ENCODE measurements around the gene HNRNPF. TPM values are rescaled to one million over a fixed set of nuclear protein-coding genes. Genes with fewer than 3 reads are reported as not detected.

HNRNPF gene
- total RNA-seq, 1 experiment from 2014 or later = 333 TPM

DNA sequence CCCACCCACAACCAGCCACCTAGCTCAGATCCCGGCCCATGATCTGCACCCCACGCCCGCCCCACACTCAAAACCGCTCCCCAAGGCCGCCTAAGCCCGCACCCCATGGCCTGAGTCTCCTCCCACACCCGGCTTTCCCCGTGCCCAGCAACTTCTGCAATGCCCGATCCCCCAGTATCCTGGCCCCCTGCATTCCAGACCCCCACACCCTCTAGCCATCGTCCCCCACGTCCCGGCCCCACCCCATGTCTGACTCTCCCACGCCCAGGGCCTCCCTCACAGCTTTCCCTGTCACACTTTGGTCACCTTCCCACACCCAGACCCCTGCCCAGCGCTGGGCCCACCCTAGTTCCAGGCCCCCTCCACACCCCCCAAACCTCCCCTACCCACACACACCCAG, 57.7 kb downstream of the HNRNPF start:
- CTCF ChIA-PET = no interaction called here
- no peaks in the 10 kb centered on the region for H3K9me3 ChIP-seq (ENCODE audit: control insufficient read depth in 1 of 2, insufficient read depth in 1 of 2, low read depth in 1 of 2, low read length in 2 of 2)
- H3K27ac ChIP-seq (ENCODE audit: low read depth, low read length) = no peak overlapping the region
- ATAC-seq (no peak), DNase-seq (ENCODE audit: low read depth, low spot score) (no peak)
- H3K27me3 ChIP-seq (ENCODE audit: insufficient read depth, low read length) = no peaks in the 10 kb centered on the region
- no peak overlapping the region for H3K9ac ChIP-seq (ENCODE audit: low read length)
- no peaks in the 10 kb centered on the region for H4K20me1 ChIP-seq (ENCODE audit: insufficient read depth)
- RAD21 ChIA-PET (ENCODE audit: low non-redundant PET in 1 of 2, low total read pairs in 2 of 2, uncharacterized antibody in 2 of 2, unreplicated experiment in 2 of 2) = no interaction called here
- no peak overlapping the region for H2AFZ ChIP-seq (ENCODE audit: low read depth, low read length, poor library complexity, severe bottlenecking)
- no peaks in the 10 kb centered on the region for H3K9me2 ChIP-seq (ENCODE audit: insufficient read depth)
- no TSS peak for BruUV-seq (replicated peaks)
- H3K36me3 ChIP-seq (ENCODE audit: control insufficient read depth in 1 of 2, insufficient read depth in 2 of 2, low read length in 2 of 2) = no peaks in the 10 kb centered on the region
- POLR2A ChIA-PET = no interaction called here
- no peaks in the 10 kb centered on the region for H3K79me2 ChIP-seq (ENCODE audit: insufficient read depth, low read length)
- no peak overlapping the region for H3K4me3 ChIP-seq (replicated peaks in 1 of 2; ENCODE audit: low read depth in 1 of 2, low read length in 2 of 2)
- intact Hi-C loops (cut with micrococcal nuclease) = no loop called here
- peaks cover 9 to 31% of the 10 kb centered on the region in 2 experiments for H3K4me1 ChIP-seq (ENCODE audit: control insufficient read depth in 1 of 2, insufficient read depth in 2 of 2, low read length in 2 of 2)
- no peak for TF ChIP-seq SRF (IDR thresholded peaks at IDR 0.05; ENCODE audit: low read depth)
- no peak for TF ChIP-seq YY1 (IDR thresholded peaks at IDR 0.05; ENCODE audit: extremely low read depth, insufficient replicate concordance, low read depth, low read length)
- no peak for TF ChIP-seq POLR2A (IDR thresholded peaks at IDR 0.05; ENCODE audit: borderline replicate concordance, extremely low read depth, insufficient read depth, insufficient read length)
- TF ChIP-seq TCF7L2 (IDR thresholded peaks at IDR 0.05; ENCODE audit: borderline replicate concordance, extremely low read depth, insufficient read depth, insufficient read length) = no peak
- TF ChIP-seq EGR1 (IDR thresholded peaks at IDR 0.05; ENCODE audit: low read depth) = no peak
- TF ChIP-seq CEBPB (IDR thresholded peaks at IDR 0.05; ENCODE audit: low read depth) = no peak
- no peak for TF ChIP-seq EZH2 (IDR thresholded peaks at IDR 0.05)
- TF ChIP-seq, protein P1, sequence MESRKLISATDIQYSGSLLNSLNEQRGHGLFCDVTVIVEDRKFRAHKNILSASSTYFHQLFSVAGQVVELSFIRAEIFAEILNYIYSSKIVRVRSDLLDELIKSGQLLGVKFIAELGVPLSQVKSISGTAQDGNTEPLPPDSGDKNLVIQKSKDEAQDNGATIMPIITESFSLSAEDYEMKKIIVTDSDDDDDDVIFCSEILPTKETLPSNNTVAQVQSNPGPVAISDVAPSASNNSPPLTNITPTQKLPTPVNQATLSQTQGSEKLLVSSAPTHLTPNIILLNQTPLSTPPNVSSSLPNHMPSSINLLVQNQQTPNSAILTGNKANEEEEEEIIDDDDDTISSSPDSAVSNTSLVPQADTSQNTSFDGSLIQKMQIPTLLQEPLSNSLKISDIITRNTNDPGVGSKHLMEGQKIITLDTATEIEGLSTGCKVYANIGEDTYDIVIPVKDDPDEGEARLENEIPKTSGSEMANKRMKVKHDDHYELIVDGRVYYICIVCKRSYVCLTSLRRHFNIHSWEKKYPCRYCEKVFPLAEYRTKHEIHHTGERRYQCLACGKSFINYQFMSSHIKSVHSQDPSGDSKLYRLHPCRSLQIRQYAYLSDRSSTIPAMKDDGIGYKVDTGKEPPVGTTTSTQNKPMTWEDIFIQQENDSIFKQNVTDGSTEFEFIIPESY (IDR thresholded peaks at IDR 0.05; ENCODE audit: extremely low read depth, insufficient replicate concordance, low read length) = no peak
- TF ChIP-seq, protein P2, sequence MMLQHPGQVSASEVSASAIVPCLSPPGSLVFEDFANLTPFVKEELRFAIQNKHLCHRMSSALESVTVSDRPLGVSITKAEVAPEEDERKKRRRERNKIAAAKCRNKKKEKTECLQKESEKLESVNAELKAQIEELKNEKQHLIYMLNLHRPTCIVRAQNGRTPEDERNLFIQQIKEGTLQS (IDR thresholded peaks at IDR 0.05) = no peak
- TF ChIP-seq FOSL1 (IDR thresholded peaks at IDR 0.05; ENCODE audit: low read depth) = no peak
- no peak for TF ChIP-seq JUND (IDR thresholded peaks at IDR 0.05)
- TF ChIP-seq POLR2AphosphoS5 (IDR thresholded peaks at IDR 0.05; ENCODE audit: low read depth, low read length) = no peak
- no peak for TF ChIP-seq ZFX (IDR thresholded peaks at IDR 0.05)
- no peak for TF ChIP-seq ZNF274 (IDR thresholded peaks at IDR 0.05; ENCODE audit: low read depth, low read length)
- TF ChIP-seq SP1 (IDR thresholded peaks at IDR 0.05; ENCODE audit: low read depth) = no peak
- TF ChIP-seq SIN3A (IDR thresholded peaks at IDR 0.05; ENCODE audit: low read depth) = no peak
- no peak for TF ChIP-seq ELF1 (IDR thresholded peaks at IDR 0.05; ENCODE audit: borderline replicate concordance, low read depth)
- no peak for TF ChIP-seq RAD21 (IDR thresholded peaks at IDR 0.05; ENCODE audit: low read depth)
- no peak overlapping the region for H3K4me2 ChIP-seq (ENCODE audit: low read length)
